Calu3 (cell line): Measurements from ENCODE around the gene TMEM179B. TPM values are rescaled to one million over a fixed set of nuclear protein-coding genes. Genes with fewer than 3 reads are reported as not detected.
A peak's percentile ranks its signal among the peaks of the same experiment; 100 is the strongest.
"Not testable (repeated sequence)": the region's sequence is repeated elsewhere in the genome, so short reads cannot be mapped to it uniquely, and the experiment has no call there.

Source experiments
- BruUV-seq: library from RNA; stranded (reverse); fragments of 400-500 nt; replicated peaks from 2 replicates; lab custom pipeline; 2021; lab: Mats Ljungman, UMichigan
- CTCF ChIA-PET: fragments of 300-600 bp; sonication (Branson Sonifier 250); formaldehyde crosslinking; loops from one replicate; lab custom pipeline; 2022; ENCODE audit warnings: antibody characterized with exemption; lab: Charles Lee
- DNase-seq: peaks from one replicate; pipeline ENCODE4 v3.0.0; 2022
- H3K27ac Mint-ChIP-seq: one replicate; pipeline ENCODE4 v1.8.0; 2022; ENCODE audit warnings: mixed read lengths; ENCODE audit not compliant: unreplicated experiment
- H3K27me3 Mint-ChIP-seq: one replicate; pipeline ENCODE4 v1.8.0; 2022; ENCODE audit warnings: mixed read lengths; ENCODE audit not compliant: unreplicated experiment
- H3K36me3 Mint-ChIP-seq: one replicate; pipeline ENCODE4 v1.8.0; 2022; ENCODE audit warnings: mild to moderate bottlenecking, moderate library complexity, mixed read lengths; ENCODE audit not compliant: insufficient read depth, unreplicated experiment
- H3K4me1 Mint-ChIP-seq: one replicate; pipeline ENCODE4 v1.8.0; 2022; ENCODE audit warnings: mild to moderate bottlenecking, low read depth, mixed read lengths; ENCODE audit not compliant: unreplicated experiment
- H3K4me3 Mint-ChIP-seq: one replicate; pipeline ENCODE4 v1.8.0; 2022; ENCODE audit warnings: mild to moderate bottlenecking, low read depth, moderate library complexity, mixed read lengths; ENCODE audit not compliant: unreplicated experiment
- H3K9me3 Mint-ChIP-seq: one replicate; pipeline ENCODE4 v1.8.0; 2022; ENCODE audit warnings: low read depth, mixed read lengths; ENCODE audit not compliant: unreplicated experiment
- intact Hi-C: fragments of 100-400 bp; cut with micrococcal nuclease; formaldehyde crosslinking; loops from one replicate; pipeline ENCODE4 v1.10.0; 2022; ENCODE audit not compliant: unreplicated experiment
- total RNA-seq: library from RNA; stranded (reverse); gene quantifications from 2 replicates; pipeline ENCODE4 v1.2.3, GENCODE V29; 2022
- TF ChIP-seq, protein P1 (sequence below): fragments of 200-600 bp; IDR thresholded peaks from one replicate; pipeline ENCODE4 v1.8.0; 2022; ENCODE audit warnings: antibody characterized with exemption; ENCODE audit not compliant: unreplicated experiment

TMEM179B gene
- total RNA-seq, 1 experiment from 2014 or later, result 65.6 TPM

- TF ChIP-seq, protein P1, sequence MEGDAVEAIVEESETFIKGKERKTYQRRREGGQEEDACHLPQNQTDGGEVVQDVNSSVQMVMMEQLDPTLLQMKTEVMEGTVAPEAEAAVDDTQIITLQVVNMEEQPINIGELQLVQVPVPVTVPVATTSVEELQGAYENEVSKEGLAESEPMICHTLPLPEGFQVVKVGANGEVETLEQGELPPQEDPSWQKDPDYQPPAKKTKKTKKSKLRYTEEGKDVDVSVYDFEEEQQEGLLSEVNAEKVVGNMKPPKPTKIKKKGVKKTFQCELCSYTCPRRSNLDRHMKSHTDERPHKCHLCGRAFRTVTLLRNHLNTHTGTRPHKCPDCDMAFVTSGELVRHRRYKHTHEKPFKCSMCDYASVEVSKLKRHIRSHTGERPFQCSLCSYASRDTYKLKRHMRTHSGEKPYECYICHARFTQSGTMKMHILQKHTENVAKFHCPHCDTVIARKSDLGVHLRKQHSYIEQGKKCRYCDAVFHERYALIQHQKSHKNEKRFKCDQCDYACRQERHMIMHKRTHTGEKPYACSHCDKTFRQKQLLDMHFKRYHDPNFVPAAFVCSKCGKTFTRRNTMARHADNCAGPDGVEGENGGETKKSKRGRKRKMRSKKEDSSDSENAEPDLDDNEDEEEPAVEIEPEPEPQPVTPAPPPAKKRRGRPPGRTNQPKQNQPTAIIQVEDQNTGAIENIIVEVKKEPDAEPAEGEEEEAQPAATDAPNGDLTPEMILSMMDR, result no peak
- Mint-ChIP-seq H3K27me3 (no peaks in the 10 kb centered on the region), H3K36me3 (peaks cover 33% of the 10 kb centered on the region), H3K4me1 (peaks cover 14% of the 10 kb centered on the region), H3K9me3 (no peaks in the 10 kb centered on the region), H3K4me3 (no peak overlapping the region), H3K27ac (no peak overlapping the region)
- DNase-seq, result no peak
- BruUV-seq, result no TSS peak
- intact Hi-C loops, result no loop called here
- CTCF ChIA-PET, result no interaction called here
These were observed 29.1 kb upstream of the TMEM179B start for GRCh38 chr11:62757846-62758788.

- CTCF ChIA-PET, result interaction anchor here (1.6 kb wide), 1 partner anchor 26 kb away, joined by 7 read pairs; the partner anchor contains the start of gene TMEM179B
- DNase-seq, intact Hi-C loops, H3K9me3 Mint-ChIP-seq, H3K27me3 Mint-ChIP-seq, BruUV-seq: not testable (repeated sequence)
- Mint-ChIP-seq H3K36me3 (peaks cover 30% of the 10 kb centered on the region), H3K27ac (peak overlapping the region; percentile 97), H3K4me1 (peaks cover 14% of the 10 kb centered on the region), H3K4me3 (peak overlapping the region; percentile 98)
These were observed 26.4 kb upstream of the TMEM179B start for GRCh38 chr11:62760867-62761227.

DNA sequence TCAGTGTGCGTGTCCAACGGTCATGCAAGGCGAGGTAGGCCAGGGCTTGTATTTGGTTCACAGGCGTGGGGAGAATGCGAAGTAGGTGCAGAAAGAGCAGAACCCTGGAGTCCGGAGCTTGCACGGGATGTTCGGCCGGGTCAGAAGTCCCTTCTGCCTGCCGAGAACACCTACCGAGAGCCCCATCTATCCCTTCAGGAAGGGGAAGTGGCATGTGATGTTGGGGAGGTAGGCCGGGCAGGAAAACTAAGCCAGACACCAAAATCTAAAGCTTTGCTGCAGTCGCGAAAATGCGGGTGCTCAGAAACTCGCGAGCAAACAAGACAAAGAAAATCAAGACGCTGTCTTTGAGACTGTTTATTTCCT, 16.4 kb upstream of the TMEM179B start:
- peak overlapping the region; percentile 99 for H3K27ac Mint-ChIP-seq

GRCh38 chr11:62771144-62772021, 15.8 kb upstream of the TMEM179B start, which contains the start of gene TAF6L:
Gene TAF6L, plus strand, starts transcription at chr11:62771396. Its CDS starts 4,388 bp downstream, at chr11:62775784.
- intact Hi-C loops, result no loop called here
- H3K4me1 Mint-ChIP-seq, result peaks cover 14% of the 10 kb centered on the region

More for the DNA sequence above, 16.4 kb upstream of the TMEM179B start:
- Mint-ChIP-seq H3K4me1 (peaks cover 14% of the 10 kb centered on the region), H3K9me3 (no peaks in the 10 kb centered on the region), H3K4me3 (peak overlapping the region; percentile 98), H3K27me3 (no peaks in the 10 kb centered on the region), H3K36me3 (peaks cover 61% of the 10 kb centered on the region)
- CTCF ChIA-PET, result interaction anchor here (0.8 to 2.2 kb wide), 5 partner anchors 9 to 71 kb away, joined by 3 to 10 read pairs (median 7); partner anchors contain the start of genes POLR2G, TMEM179B and ZBTB3
- TF ChIP-seq, protein P1, result no peak
- intact Hi-C loops, result no loop called here
- no TSS peak for BruUV-seq
- no peak for DNase-seq

More at GRCh38 chr11:62771144-62772021, 15.8 kb upstream of the TMEM179B start, which contains the start of gene TAF6L:
- H3K9me3 Mint-ChIP-seq, result no peaks in the 10 kb centered on the region
- peak; percentile 92 for DNase-seq
- peaks cover 56% of the 10 kb centered on the region for H3K36me3 Mint-ChIP-seq
- BruUV-seq, result TSS peak; percentile 42
- H3K27ac Mint-ChIP-seq, result peak within 1 kb of the TSS; percentile 99
- TF ChIP-seq, protein P1, result no peak
- H3K27me3 Mint-ChIP-seq, result no peaks in the 10 kb centered on the region
- peak within 1 kb of the TSS; percentile 98 for H3K4me3 Mint-ChIP-seq
- CTCF ChIA-PET, result interaction anchor here (0.6 to 2.2 kb wide), 6 partner anchors 10 to 70 kb away, joined by 3 to 10 read pairs (median 6); partner anchors contain the start of genes POLR2G, TMEM179B and ZBTB3
